Measurements from ENCODE around the gene SYNDIG1. TPM values are rescaled to one million over a fixed set of nuclear protein-coding genes. Genes with fewer than 3 reads are reported as not detected.

The SYNDIG1 gene
- polyA plus RNA-seq, 3 donors = 9.2 to 11.7 (median 9.9) TPM

GRCh38 chr20:24521032-24521431 is 51.6 kb downstream of the SYNDIG1 start:
- DNase-seq = no peak

GRCh38 chr20:24522452-24523330 is 53.3 kb downstream of the SYNDIG1 start:
- no peak for DNase-seq

DNA sequence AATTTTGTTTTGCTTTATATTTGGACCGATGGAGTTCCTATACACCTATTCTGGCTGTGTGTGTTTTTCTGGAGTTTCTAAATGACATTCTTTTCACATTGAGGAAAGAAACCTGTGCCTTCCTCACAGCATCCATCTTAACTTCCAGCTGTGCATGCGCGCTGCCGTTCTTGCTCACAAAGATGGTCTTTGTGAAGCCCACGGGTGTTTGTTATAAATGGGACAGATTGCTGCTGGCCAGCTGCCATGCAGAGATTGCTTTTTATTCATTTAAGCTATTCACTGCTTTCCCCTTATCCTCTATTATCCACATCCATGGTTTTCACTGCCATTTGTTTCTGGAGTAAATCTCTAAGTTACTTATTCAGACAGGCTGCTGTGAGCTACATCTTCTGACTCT is 54.2 kb downstream of the SYNDIG1 start:
- no peak for DNase-seq

DNA sequence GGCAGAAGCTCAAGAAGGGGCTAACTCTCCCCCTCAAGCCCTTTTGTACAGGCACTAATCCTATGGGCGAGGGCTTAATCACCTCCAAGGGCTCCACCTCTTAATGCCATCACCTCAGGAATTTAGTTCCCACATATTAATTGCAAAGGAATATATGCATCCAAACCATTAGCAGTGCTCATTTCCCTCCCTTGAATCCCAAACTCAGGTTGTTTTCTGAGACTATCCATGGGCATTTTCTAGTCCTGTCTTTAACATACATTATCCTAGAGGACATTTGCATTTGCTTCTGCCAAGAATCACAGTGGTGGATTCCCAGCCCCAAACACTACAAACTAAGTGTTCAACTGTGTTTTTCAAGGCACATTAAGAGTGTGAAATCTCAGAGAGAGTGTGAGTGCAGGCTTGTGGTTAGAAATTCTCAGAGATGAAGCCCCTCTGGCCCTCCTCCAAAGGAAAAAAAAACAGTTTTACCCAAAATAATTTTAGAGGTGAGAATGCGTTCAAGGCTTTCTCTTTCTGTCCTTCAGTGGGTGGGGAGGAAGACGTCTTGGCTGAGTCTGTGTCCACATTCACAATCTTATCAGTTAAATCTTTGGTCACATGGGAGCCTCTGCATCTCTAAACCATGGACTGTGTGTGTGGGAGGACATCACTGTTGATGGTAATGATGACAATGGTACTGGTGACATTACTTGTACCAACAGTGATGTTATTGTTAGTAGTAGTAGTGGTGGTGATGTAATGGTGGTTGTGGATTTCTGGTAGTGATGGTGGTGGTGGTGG is 59.3 kb downstream of the SYNDIG1 start:
- no peak for DNase-seq

DNA sequence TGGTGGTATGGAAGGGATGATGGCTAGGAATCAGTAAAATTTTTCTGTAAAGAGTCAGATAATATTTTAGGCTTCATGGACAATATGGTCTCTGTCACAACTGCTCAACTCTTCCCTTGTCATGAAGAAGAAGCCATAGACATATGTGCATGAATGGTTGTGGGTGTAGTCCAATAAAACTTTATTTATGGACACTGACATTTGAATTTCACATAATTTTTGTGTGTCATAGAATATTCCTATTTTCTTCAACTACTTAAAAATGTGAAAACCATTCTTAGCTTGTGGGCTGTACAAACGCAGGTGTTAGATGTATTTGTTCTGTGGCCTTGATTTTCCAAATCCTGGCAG is 59.9 kb downstream of the SYNDIG1 start:
- no peak for DNase-seq

DNA sequence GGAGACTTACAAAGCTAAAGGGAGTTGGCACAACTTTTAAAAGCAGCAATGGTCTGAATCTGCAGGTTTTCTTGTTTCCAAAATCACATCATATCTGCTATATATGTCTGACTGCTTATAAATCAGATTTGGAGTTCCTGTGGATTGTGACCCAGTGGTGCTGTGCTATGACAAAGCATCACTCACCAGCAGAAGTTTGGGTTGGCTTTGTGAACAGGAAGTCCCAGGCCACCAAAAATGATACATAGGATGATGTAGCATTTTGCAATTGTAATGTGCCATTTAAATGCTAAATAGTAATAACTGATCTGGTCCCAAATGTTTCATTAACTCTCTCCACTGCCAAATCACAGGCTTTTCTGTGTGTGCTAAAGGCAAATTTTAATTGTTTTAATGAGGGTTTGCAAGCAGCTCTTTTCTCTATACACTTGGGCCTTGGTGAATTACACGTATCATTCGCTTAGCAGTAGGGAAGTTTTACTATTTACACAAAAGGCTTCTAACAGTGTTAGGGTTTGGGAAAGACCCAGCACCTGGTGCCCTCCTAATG is 60.8 kb downstream of the SYNDIG1 start:
- no peak for DNase-seq

DNA sequence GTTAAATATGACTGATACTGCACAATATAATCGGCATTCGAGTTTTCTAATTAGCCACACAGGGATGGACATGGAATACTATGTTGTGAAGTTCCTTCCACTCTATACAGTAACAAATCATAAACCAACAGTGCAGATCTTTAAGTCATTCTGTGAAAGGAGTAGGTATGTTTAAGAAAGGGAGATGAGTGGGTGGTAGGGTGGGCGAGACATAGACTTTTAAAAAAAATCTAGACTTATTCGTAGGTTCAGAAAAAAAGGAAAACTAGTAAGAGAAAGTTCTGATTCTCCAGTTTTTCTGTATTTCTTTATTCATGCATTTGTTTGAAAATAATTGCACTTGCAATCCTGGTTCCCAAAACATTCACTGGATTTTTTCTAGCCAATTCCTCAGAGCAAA is 61.8 kb downstream of the SYNDIG1 start:
- DNase-seq = no peak

GRCh38 chr20:24531631-24532419 is 62.4 kb downstream of the SYNDIG1 start:
- DNase-seq = no peak

DNA sequence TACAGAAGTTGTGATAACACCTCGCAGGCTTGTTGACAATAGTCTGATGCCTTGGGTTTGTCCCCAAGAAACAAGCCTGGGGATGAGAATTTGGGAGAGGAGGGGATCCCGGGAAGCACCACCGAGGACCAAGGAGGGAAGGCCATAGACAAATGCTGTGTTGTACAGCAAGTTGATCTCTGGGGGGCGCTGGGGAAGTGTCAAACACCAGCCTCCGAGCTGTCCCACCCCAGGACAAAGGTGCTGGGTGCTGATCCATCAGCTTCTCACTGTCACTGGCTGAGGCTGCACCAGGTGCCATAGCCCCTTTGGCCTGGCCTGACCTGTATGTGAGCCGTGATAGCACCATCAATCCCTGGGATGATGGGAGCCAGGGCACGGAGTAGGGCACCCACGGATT is 64.0 kb downstream of the SYNDIG1 start:
- no peak for DNase-seq

DNA sequence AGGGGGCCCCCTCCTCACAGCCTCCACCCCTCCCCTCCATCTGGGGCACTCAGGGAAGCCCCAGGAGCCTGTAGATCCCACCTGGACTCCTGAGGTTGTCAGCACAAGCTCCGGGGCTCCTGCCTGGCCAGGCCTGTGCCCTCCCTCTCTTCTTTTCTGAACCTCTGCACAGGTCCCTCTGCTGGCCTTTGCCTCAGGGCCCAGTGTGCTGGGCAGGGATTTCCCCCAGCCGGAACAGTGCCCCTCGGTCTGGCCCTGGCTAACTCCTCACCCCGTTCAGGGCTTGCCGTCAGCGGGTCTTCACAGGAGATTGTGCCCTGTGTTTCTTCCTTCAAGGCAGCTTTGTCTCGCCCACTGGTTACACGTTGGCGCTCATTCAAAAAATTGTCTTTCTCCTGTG is 64.9 kb downstream of the SYNDIG1 start:
- DNase-seq = no peak

GRCh38 chr20:24535941-24536730 is 66.7 kb downstream of the SYNDIG1 start:
- DNase-seq = no peak

GRCh38 chr20:24537210-24537609 is 67.8 kb downstream of the SYNDIG1 start:
- DNase-seq = no peak

DNA sequence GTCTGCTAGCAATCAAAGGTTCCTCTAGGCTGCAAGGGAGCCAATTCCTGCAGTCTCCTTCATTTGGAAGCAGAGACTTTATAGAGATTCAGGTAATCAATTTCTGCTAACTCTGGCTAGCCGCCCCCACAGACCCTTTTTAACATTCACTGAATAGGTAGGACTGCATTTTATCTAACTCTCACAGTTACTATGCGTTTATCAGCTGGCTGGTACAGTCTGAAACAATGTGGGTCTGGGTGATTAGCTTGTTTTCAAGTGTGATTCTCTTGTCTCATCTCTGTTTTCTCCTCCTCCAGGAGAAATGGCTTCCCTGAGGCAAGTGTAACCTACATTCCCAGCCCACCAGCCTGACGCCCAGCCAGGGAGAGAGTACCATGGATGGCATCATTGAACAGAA is 73.3 kb downstream of the SYNDIG1 start:
- DNase-seq = no peak

GRCh38 chr20:24543168-24543567 is 73.7 kb downstream of the SYNDIG1 start:
- no peak for DNase-seq

DNA sequence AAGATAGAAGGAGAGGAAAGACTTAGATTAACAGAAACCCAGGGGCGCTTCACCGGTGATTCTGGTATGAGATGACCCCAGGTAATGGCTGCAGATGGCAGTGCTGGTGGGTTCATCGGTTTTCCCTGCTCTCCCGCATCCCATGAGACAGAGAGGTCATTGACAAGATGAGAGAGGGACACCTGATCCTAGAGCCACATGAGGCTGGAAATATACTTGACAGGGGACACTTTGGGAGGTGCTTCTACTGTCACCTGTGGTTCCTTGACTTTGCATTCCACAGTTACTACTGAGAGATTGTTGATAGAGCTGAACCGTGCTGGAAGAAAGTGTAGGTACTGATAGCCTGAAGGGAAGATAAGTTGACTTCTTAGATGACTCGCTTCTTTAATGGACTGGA is 74.3 kb downstream of the SYNDIG1 start:
- DNase-seq = no peak

DNA sequence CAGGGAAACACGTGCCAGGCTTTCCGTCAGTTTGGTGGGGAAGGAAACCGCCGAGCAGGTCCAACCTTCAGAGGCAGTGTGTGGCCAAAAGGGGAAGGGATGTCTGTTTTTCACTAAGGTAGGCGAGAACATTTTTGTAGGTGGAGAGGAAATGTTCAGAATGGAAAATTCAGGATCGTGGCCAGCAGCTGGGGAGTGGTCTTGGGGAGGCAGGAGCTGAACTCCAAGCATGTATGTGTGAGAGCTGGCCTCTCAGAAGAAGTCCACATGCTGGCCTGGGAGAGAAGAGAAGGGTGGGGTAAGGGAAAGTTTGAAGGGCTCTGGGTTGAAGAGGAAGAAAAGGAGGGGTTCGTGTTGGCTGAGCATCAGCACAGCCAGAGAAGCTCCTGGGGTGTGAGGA is 74.9 kb downstream of the SYNDIG1 start:
- no peak for DNase-seq

GRCh38 chr20:24545168-24545567 is 75.7 kb downstream of the SYNDIG1 start:
- DNase-seq = no peak

DNA sequence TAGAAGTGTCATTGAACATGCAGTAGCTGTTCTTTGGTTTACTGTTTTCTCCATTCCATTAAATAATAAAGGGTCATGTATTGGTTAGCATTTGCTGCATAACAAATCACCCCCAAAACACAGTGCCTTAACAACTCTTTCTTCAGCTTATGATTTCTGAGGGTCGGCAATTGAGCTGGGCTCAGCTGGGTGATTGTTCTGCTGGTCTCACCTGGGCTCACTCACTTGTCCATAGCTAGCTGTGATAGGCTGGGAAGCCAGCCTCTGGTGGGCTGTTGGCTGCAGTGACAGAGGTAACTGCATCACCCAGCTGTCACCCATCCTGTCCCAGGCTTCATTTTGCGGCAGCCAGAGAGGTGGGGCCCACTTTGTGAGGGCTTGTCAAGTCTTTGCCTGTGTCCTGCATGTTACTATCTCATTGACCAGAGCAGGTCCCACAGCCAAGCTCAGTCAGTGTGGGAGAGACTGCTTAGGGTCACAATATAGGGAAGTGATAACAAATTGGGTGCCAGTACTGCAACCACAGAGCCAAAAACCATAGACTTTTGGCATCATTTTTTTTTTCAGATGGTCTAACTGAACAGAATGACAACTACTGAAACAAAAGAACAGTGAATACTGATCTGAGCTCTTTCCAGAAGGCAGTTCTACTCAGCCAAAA is 76.9 kb downstream of the SYNDIG1 start:
- no peak for DNase-seq

DNA sequence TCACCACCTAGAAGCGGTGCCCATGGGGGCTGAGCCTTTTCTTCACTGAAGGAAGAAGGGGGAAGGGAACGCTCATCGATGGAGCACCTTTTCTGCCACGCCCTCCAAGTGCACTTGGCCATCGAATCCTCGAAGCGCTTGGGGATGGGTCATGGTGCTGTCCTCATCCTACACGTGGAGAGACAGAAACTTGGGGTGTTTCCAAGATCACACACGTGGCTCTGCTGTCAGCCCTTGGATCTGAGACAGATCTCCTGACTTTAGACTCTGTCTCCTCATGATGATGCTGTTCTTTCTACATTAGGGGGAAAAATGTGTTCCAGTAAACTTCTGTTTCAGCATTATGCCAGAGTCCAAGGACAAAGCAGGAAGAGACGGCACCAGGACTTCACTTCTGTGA is 78.5 kb downstream of the SYNDIG1 start:
- no peak for DNase-seq

DNA sequence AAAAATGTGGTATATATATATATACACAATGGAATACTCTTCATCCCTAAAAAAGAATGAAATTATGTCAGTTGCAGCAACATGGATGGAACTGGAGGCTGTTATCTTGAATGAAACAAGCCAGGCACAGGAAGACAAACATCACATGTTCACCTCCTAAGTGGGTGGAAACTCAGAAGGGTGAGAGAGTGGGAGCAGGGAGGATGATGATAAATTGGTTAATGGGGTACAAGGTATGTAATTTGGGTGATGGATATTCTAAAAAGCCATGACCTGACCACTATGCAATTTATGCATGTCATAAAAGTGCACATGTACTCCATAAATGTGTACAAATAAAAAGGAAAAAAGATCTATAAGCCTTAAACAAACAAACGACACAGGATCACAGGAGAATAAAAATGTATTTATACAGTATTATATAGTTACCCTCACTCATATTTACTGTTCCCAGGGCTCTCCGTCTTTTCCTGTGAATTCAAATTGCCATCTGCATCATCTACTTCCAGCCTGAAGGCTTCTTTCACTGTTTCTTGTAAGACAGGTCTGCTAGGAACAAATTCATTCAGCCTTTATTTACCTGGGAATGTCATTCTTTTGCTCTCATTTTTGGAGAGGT is 89.8 kb downstream of the SYNDIG1 start:
- no peak for DNase-seq
